Astrocyte (in vitro differentiated cells and primary cell): ENCODE measurements around the gene CACNA1F. TPM values are rescaled to one million over a fixed set of nuclear protein-coding genes. Genes with fewer than 3 reads are reported as not detected.

Experiments
- DNase-seq: peaks from one replicate; pipeline ENCODE4 v3.0.0-alpha.2; 2010; ENCODE audit warnings: low read depth
- FAIRE-seq: peaks from 2 replicates; lab custom pipeline; 2011; peaks lifted over from hg19 to GRCh38; lab: Jason Lieb, UNC
- H2AFZ ChIP-seq: 2 replicates; pipeline ENCODE4 v1.6.0; 2012; ENCODE audit warnings: low read depth, low read length, inconsistent platforms
- H3K27ac ChIP-seq: 2 replicates; pipeline ENCODE4 v1.5.1; 2011; ENCODE audit warnings: low read depth, low read length, inconsistent platforms
- H3K27me3 ChIP-seq: 2 replicates; pipeline ENCODE4 v1.6.0; 2011; ENCODE audit warnings: low read length, inconsistent platforms; ENCODE audit not compliant: insufficient read depth
- H3K36me3 ChIP-seq: 2 replicates; pipeline ENCODE4 v1.5.1; 2011; ENCODE audit warnings: low read length, inconsistent platforms; ENCODE audit not compliant: insufficient read depth
- H3K4me1 ChIP-seq: 2 replicates; pipeline ENCODE4 v1.5.1; 2011; ENCODE audit warnings: low read length, inconsistent platforms; ENCODE audit not compliant: insufficient read depth
- H3K4me2 ChIP-seq: 2 replicates; pipeline ENCODE4 v1.6.0; 2012; ENCODE audit warnings: low read length, inconsistent platforms
- H3K4me3 ChIP-seq: 2 replicates; pipeline ENCODE4 v1.5.1; 2011; ENCODE audit warnings: low read depth, mild to moderate bottlenecking, low read length, inconsistent platforms; ENCODE audit not compliant: insufficient read depth
- H3K79me2 ChIP-seq: 2 replicates; pipeline ENCODE4 v1.6.0; 2012; ENCODE audit warnings: mild to moderate bottlenecking, low read length, inconsistent platforms; ENCODE audit not compliant: insufficient read depth
- H3K9ac ChIP-seq: 2 replicates; pipeline ENCODE4 v1.6.0; 2012; ENCODE audit warnings: mild to moderate bottlenecking, low read length, inconsistent platforms
- H3K9me3 ChIP-seq: 2 replicates; pipeline ENCODE4 v1.5.1; 2012; ENCODE audit warnings: low read depth, mild to moderate bottlenecking, low read length, inconsistent platforms; ENCODE audit not compliant: insufficient read depth
- H4K20me1 ChIP-seq: 2 replicates; pipeline ENCODE4 v1.6.0; 2012; ENCODE audit warnings: low read length, inconsistent platforms; ENCODE audit not compliant: insufficient read depth
- H3K27ac Mint-ChIP-seq: one replicate; pipeline ENCODE4 v1.8.0; 2021; ENCODE audit warnings: mild to moderate bottlenecking, mixed read lengths; ENCODE audit not compliant: unreplicated experiment
- H3K27me3 Mint-ChIP-seq: one replicate; pipeline ENCODE4 v1.8.0; 2021; ENCODE audit warnings: low read depth, mixed read lengths; ENCODE audit not compliant: unreplicated experiment
- H3K36me3 Mint-ChIP-seq: one replicate; pipeline ENCODE4 v1.8.0; 2021; ENCODE audit warnings: low read depth, mixed read lengths; ENCODE audit not compliant: unreplicated experiment
- H3K4me1 Mint-ChIP-seq: one replicate; pipeline ENCODE4 v1.8.0; 2021; ENCODE audit warnings: low read depth, mixed read lengths; ENCODE audit not compliant: unreplicated experiment
- H3K4me3 Mint-ChIP-seq: one replicate; pipeline ENCODE4 v1.8.0; 2021; ENCODE audit warnings: mild to moderate bottlenecking, moderate library complexity, mixed read lengths; ENCODE audit not compliant: unreplicated experiment
- H3K9me3 Mint-ChIP-seq: one replicate; pipeline ENCODE4 v1.8.0; 2021; ENCODE audit warnings: mild to moderate bottlenecking, mixed read lengths; ENCODE audit not compliant: unreplicated experiment
- EZH2 ChIP-seq: IDR thresholded peaks from 2 replicates; pipeline ENCODE4 v1.6.1; 2012; ENCODE audit warnings: mild to moderate bottlenecking, low read length, inconsistent platforms; ENCODE audit not compliant: insufficient read depth
- total RNA-seq: library from RNA; stranded (reverse); gene quantifications from 2 replicates; pipeline ENCODE4 v1.2.1, GENCODE V29; 2021
- TF ChIP-seq, protein P1 (sequence below): IDR thresholded peaks from 2 replicates; pipeline ENCODE4 v1.5.1; 2011; ENCODE audit warnings: low read depth, mild to moderate bottlenecking, inconsistent platforms, low read length, moderate library complexity; ENCODE audit not compliant: insufficient read depth

CACNA1F gene
- total RNA-seq, 1 donor from 2014 or later = not detected

DNA sequence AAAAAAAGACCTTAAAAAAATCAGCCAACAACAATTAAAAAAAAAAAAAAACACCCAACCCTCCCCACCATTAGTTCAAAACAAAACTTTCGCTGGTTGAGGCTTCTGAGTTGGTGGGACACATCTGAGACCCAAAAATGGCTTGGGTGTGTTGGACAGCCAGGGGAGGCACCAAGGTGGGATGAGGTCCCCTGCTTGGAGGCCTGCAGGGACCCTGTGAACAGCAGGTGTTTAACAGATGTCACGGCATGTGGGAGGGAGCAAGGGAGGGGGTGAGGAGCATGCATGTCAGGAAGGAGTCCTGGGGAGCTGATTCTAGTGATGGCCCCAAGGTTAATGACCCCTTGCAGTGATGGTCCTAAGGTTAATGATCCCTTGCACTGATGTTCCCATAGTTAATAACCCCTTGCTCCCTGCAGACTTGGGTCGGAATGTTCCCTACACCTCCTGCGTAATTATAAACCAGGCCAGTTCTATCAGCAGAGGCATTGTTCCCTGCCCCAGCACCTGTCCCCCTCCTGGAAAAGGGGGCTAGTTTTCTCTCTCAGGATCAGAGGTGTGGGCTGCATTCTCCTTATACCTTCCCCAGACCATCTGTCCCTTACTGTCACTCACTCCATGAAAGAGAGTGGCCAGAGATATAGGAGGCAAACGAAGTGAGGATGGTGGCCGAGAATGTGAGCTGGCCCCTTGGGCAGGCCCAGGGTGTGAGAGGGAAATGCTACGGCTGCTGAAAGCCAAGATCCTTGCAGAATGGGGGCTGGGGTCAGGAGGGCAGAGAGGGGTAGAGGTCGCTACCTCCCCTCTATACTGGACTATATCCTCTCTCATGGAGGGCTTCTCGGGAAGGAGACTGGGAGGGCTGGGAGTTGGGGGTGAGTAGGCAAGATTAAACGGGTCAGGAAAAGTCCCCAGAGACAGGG lies 33.6 kb upstream of the CACNA1F start:
- no peak for FAIRE-seq

DNA sequence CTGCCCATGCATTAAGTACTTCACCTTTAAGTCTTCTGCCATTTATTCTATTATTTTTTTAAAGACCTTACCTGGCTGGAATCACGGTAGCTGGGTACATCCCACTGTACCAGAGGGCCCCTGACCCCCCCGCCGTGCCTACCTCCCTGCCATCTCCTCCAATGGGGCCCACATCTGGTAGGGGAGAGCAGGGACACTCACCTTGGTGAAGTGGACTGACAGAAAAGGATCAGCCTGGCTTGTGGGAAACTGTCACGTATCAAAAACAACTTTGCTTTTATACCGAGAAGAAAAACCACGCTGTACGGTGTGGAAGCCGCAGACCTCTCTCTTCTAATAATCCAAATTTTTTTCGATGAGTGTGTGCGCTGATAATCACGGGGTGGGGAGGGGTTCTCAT lies 31.3 kb upstream of the CACNA1F start, which contains the start of gene FOXP3:
Gene FOXP3, minus strand, starts transcription at position 251 of the 400 bp plus-strand sequence. CDS start 6,205 bp downstream, outside the sequence.
- FAIRE-seq (no peak), DNase-seq (no peak)

More for the DNA sequence above, 33.6 kb upstream of the CACNA1F start:
- Histone ChIP-seq H3K4me1 (peaks cover 7% of the 10 kb centered on the region), H3K9me3 (no peaks in the 10 kb centered on the region), H3K27ac (no peak overlapping the region), H3K36me3 (no peaks in the 10 kb centered on the region), H3K4me2 (no peak overlapping the region), H2AFZ (no peak overlapping the region), H4K20me1 (peaks cover under 1% of the 10 kb centered on the region), H3K4me3 (no peak overlapping the region), H3K79me2 (peaks cover 16% of the 10 kb centered on the region), H3K9ac (no peak overlapping the region), H3K27me3 (no peaks in the 10 kb centered on the region)
- Mint-ChIP-seq H3K36me3 (no peaks in the 10 kb centered on the region), H3K27me3 (peaks cover 2% of the 10 kb centered on the region), H3K27ac (peak overlapping the region; percentile 66), H3K4me3 (peak overlapping the region; percentile 54), H3K4me1 (peaks cover 7% of the 10 kb centered on the region), H3K9me3 (no peaks in the 10 kb centered on the region)
- no peak for DNase-seq
- no peak for TF ChIP-seq EZH2
- TF ChIP-seq, protein P1, sequence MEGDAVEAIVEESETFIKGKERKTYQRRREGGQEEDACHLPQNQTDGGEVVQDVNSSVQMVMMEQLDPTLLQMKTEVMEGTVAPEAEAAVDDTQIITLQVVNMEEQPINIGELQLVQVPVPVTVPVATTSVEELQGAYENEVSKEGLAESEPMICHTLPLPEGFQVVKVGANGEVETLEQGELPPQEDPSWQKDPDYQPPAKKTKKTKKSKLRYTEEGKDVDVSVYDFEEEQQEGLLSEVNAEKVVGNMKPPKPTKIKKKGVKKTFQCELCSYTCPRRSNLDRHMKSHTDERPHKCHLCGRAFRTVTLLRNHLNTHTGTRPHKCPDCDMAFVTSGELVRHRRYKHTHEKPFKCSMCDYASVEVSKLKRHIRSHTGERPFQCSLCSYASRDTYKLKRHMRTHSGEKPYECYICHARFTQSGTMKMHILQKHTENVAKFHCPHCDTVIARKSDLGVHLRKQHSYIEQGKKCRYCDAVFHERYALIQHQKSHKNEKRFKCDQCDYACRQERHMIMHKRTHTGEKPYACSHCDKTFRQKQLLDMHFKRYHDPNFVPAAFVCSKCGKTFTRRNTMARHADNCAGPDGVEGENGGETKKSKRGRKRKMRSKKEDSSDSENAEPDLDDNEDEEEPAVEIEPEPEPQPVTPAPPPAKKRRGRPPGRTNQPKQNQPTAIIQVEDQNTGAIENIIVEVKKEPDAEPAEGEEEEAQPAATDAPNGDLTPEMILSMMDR = no peak

More for the DNA sequence above, 31.3 kb upstream of the CACNA1F start, which contains the start of gene FOXP3:
- H3K79me2 ChIP-seq = no peaks in the 10 kb centered on the region
- no peak within 1 kb of the TSS for H2AFZ ChIP-seq
- H3K4me3 ChIP-seq = no peak within 1 kb of the TSS
- H3K4me1 ChIP-seq = no peaks in the 10 kb centered on the region
- no peak within 1 kb of the TSS for H3K4me2 ChIP-seq
- Mint-ChIP-seq H3K27me3 (peaks cover 2% of the 10 kb centered on the region), H3K4me3 (no peak within 1 kb of the TSS), H3K4me1 (peaks cover 2% of the 10 kb centered on the region), H3K27ac (no peak within 1 kb of the TSS), H3K9me3 (no peaks in the 10 kb centered on the region), H3K36me3 (no peaks in the 10 kb centered on the region)
- H3K27ac ChIP-seq = no peak within 1 kb of the TSS
- no peaks in the 10 kb centered on the region for H3K36me3 ChIP-seq
- no peaks in the 10 kb centered on the region for H3K9me3 ChIP-seq
- TF ChIP-seq, protein P1 = no peak
- TF ChIP-seq EZH2 = no peak
- H3K27me3 ChIP-seq = no peaks in the 10 kb centered on the region
- no peaks in the 10 kb centered on the region for H4K20me1 ChIP-seq
- no peak within 1 kb of the TSS for H3K9ac ChIP-seq
